Superior temporal gyrus (tissue), 1 donor: ENCODE data around the gene CTNND2.

ENCODE experiments used
- DNase-seq: peaks from one replicate; pipeline ENCODE4 v3.0.0-alpha.2; 2016; ENCODE audit errors: extremely low spot score

The CTNND2 gene

DNA sequence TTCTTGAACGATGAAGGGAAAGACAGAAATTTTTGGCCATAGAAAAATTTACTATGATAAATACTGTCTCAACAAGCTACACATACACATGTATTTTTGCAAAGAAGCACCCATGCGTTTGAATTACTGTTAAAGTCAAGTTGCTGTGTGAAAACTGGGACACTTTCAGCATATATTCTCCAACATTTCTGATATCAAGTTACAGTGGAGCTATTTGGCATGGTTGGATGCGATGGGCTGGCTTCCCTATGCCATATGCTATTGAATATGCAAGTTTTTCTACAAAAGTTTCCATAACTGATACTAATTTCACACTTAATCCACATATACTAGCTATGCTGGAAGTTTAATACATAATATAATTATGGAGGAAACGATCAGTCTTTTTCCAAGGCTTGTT is 381.4 kb downstream of the CTNND2 start:
- no peak for DNase-seq

GRCh38 chr5:11520241-11520930 is 383.9 kb downstream of the CTNND2 start:
- no peak for DNase-seq

DNA sequence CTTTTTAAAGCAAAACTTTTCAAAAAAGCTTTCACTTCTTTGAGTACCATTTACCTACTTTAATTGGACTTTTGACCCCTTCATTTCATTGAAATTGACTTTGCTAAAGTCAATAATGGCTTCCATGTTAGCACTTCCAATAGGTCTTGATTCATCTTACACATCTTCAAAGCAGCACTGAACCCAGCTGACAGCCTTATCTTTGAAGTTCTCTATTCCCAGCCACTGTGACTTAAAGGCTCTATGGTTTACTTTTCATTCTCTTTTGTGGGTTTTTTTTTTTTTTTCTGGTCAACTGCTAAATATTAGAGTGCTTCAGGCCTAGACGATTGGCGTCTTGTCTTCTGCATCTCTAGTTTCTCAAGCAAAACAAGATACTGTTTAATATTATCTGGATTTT is 385.0 kb downstream of the CTNND2 start:
- DNase-seq, result no peak

DNA sequence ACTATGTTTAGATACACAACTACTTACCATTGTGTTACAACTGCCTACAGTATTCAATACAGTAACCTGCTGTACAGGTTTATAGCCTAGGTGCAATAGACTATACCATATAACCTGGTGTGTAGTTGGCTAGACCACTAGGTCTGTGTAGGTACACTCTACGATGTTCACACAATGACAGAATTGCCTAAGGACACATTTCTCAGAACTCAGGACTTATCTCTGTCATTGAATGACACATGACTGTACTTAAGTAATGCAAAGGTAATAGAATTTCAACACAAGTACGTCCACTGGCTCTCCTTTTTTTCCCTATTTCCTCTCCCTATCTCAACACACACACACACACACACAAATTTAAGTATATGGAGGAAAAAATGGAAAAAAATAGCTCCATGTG is 385.6 kb downstream of the CTNND2 start:
- DNase-seq, result no peak

- no peak for DNase-seq
Observed at GRCh38 chr5:11514705-11515432, 389.4 kb downstream of the CTNND2 start.

- DNase-seq, result no peak
Observed at GRCh38 chr5:11511878-11512277, 392.4 kb downstream of the CTNND2 start.

DNA sequence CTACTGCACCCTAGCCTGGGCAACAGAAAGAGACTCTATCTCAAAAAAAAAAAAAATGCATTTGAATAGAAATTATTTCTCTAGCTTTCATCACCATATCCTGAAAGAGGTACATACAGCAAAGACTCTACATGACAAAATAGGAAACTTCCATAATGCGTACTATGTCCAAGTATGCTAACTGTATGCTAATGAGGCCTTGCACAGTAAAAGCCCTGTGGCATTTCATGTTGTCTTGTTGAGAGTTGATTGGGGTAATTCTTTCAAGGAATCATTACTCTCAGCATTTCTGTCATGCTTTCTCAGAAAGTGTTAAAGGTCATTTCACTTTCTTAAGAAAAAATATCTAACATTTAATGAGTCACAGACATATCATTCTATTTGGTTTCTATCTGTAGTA is 393.4 kb downstream of the CTNND2 start:
- DNase-seq, result no peak

DNA sequence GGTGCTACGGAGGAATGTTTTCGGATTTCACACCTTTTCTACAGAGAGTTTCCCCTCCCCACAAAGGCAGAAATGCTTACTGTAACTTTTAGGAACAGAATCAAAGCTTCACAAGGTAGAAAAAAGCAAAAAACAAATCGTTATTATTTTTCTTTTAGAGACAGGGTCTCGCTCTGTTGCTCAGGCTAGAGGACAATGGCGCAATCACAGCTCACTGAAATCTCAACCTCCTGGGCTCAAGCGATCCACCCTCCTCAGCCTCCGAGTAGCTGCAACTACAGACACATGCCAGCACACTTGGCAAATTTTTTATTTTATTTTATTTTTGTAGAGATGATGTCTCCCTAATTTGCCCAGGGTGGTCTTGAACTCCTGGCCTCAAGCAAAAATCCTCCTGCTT is 394.5 kb downstream of the CTNND2 start:
- no peak for DNase-seq

DNA sequence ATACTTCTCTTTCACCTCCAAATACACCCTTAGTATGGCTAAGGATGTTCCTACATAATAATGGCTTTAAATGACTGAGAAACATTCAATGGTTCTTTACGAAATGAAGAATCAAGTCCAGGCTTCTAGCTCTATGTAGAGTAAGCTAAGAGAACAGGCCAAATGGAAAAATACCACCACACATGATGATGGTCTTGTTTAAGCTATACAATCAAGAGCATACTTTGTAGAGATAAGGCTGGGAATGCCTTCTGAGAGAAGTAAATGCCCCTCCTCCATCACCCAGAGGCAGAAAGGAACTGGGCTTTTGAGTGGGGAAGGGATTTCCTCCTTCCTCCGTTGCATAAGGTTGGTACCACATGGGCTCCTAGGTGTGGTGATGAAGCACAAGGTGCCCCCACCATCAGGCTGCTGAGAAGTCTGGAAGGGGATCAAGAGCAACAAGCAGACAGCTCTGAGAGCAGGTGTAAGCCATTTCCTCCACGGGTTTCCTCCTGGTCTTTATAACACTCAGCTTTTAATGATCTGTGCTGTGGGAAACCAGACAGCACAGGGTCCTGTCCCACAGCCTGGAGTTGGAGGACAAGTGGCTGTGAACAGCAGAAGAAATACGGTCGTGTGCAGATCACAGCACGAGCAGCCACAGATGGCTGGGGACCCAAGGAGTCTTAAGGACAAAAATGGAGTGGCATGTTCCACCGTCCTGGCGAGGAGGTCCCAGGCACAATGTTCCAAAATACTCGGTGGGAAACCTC is 396.9 kb downstream of the CTNND2 start:
- no peak for DNase-seq

DNA sequence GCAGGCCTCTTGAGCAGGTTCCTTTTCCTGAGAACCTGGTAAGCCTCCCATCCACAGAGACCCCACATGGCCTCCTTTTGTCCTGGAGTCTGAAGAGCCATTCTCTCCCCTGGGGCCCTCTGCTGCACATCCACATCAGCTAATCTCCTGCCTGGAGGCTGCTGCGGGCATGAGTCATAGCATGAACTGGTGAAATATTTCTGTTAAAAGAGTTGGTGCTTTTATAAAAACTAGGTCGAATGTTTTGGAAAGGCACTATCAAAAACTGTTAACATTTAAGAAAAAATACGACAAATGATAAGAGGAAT is 399.4 kb downstream of the CTNND2 start:
- no peak for DNase-seq

- no peak for DNase-seq
Observed at GRCh38 chr5:11504065-11504885, 400.0 kb downstream of the CTNND2 start.

- no peak for DNase-seq
Observed at GRCh38 chr5:11502783-11503182, 401.5 kb downstream of the CTNND2 start.

DNA sequence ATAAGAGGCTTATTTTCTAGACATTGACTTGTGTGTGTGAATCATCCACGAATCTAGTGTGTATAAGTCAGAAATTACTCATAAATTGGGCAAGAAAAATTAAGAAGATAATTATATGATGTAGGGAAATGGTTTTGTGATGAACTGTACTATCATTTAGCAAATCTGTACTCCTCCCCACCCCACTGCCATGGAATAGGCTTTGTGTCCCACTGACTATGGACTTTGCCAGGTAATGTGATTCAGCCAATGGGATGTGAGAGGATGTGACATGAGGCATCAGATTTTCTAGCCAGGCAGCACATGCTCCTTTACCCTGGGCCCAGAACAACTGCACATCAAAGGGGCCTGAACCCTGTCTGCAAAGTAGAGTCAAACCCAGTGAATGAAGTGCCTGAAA is 406.6 kb downstream of the CTNND2 start:
- no peak for DNase-seq

DNA sequence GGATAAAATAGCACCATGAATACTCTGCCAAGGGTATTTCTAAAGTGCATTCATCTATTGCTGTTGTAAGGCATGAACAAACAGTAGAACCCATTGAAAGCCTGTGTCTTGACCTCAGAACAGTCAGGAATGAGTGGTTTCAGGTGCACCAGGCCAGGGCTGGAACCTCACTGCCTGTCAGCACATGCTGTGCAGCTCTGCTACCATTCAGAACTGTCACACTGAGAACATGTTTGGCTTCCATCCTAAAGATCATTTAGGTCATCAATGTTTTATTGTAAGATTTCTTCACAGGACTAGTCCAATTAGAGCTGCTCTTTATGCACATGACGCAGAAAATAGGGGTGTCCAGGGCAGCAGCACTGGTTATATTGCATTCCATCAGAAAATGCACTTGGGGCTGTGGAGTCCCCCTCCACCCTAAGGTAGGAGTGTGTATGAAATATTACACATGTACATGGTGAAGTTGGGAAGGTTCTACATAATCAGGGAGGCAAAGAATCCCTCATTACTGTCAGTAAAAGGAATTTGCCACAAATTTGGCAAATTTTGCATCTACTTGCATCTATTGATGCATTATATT is 408.0 kb downstream of the CTNND2 start:
- no peak for DNase-seq

GRCh38 chr5:11494340-11494739 is 409.9 kb downstream of the CTNND2 start:
- peak; percentile 67 for DNase-seq

DNA sequence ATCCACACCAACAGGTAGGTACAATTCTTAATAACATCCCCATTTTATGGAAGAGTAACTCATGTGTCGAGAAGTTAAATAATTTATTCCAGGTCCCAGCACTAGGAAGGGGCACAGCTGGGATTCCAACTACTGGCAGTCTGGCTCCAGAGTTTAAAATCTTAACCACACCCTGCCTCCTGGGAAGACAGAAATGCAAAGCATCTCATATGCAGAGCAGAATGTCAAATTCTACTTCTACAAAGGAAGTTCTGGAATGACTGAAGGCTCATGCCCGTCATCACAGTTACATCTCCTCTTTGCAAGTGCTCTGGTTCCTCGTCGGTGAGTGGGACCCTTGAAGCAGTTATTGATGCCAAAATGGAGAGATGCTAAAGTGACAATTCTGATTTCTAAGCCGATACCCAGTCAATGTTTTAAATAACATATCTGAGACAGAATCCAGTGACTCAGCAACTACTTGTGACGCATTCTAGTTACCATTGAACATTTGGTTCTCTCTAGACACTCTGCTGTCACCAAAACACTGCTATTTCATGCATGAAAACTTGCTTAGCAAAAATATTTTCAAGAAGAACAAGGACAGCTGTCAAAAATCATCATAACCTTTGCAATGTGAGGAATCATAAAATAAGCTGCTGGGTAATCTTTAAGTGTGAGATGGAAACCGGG is 412.7 kb downstream of the CTNND2 start:
- peak; percentile 70 for DNase-seq

GRCh38 chr5:11483630-11484029 is 420.6 kb downstream of the CTNND2 start:
- no peak for DNase-seq

- no peak for DNase-seq
Observed at GRCh38 chr5:11482011-11482410, 422.2 kb downstream of the CTNND2 start.

DNA sequence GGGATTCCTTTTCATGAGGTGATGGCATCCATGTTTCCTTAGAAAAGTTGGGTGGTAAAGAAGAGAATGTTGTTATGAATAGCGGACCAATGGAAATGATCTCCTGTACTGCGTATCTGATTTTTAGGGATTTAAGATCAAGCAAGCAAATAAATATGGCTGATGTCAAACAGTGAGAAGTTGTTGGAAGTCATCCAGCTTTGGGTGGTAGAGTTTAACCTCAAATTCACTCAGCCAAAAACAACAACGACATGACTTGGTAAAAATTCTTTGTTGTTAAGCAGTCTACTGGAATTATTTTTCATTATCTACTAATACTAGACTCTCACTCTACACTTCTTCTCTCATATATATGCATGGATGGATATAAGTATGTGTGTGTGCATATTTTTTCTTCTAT is 426.5 kb downstream of the CTNND2 start:
- no peak for DNase-seq

DNA sequence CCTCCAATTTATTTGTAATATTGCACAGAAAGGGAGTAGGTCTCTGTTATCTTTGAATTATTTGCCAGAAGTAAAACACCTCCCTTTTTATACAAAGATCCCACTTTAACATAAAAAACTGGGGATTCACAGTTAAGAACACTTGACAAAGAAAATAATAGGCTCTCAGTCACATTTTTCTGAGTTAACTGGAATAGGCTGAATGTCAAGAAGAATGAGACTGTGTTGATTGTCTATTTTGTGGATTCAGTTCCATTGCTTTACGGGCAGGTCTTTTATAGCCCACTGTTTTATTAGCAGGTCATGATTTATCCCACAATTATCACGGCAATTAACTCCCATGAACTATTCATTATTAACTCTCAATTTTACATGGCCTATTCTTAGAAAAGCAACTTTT is 427.4 kb downstream of the CTNND2 start:
- DNase-seq, result no peak

- DNase-seq, result no peak
Observed at GRCh38 chr5:11468334-11469039, 435.8 kb downstream of the CTNND2 start.
